ENCODE results near the gene MAGOHB. TPM values are rescaled to one million over a fixed set of nuclear protein-coding genes. Genes with fewer than 3 reads are reported as not detected.
A peak's percentile ranks its signal among the peaks of the same experiment; 100 is the strongest.
"Not testable (repeated sequence)": the region's sequence is repeated elsewhere in the genome, so short reads cannot be mapped to it uniquely, and the experiment has no call there.

MAGOHB gene
- 10 to 100 TPM; 11.6 to 22.9 (median 20.3) TPM for total RNA-seq
- 22.8 TPM for total RNA-seq (2013)
- total RNA-seq, result 9.4 to 70.3 (median 21.2) reads per million in 29 experiments

- ChIA-PET POLR2A (interaction anchor here (0.5 to 1.7 kb wide), 7 partner anchors 59 to 1666 kb away, joined by 3 to 6 read pairs (median 3); no protein-coding TSS in a partner anchor), CTCF (interaction anchor here (0.7 to 1.1 kb wide), 6 partner anchors 11 to 933 kb away, joined by 3 to 5 read pairs (median 3); partner anchors contain the start of gene SMIM10L1 (in 1 of the 2))
- WGBS (ENCODE audit: insufficient coverage), result 0% methylated on average over 29 of the region's 45 CpGs
- DNase-seq (peak; percentile 93 to 99 (median 97)), ATAC-seq (replicated peaks in 1 of 4) (peak; percentile 94 to 98 (median 96))
- Histone ChIP-seq H3K27ac (ENCODE audit: low read length) (peak within 1 kb of the TSS; percentile 94), H3K36me3 (ENCODE audit: control insufficient read depth in 2 of 2, extremely low read depth in 1 of 2, insufficient read depth in 1 of 2, low read length in 1 of 2) (peaks cover 0 to 7% of the 10 kb centered on the region in 2 donors), H3K4me3 (ENCODE audit: control insufficient read depth in 1 of 2, extremely low read depth in 1 of 2, low read length in 1 of 2) (peak within 1 kb of the TSS; percentile 87 to 88), H3K27me3 (replicated peaks in 1 of 2; ENCODE audit: control insufficient read depth in 2 of 2, extremely low read depth in 1 of 2, insufficient read depth in 2 of 2, low read length in 1 of 2) (no peaks in the 10 kb centered on the region), H3K9me3 (no peaks in the 10 kb centered on the region), H3K4me1 (ENCODE audit: control insufficient read depth in 1 of 2, extremely low read depth in 1 of 2, insufficient read depth in 2 of 2, low read length in 2 of 2) (peaks cover 8 to 12% of the 10 kb centered on the region in 2 experiments)
- H3K4me1 Mint-ChIP-seq, result peaks cover 25 to 31% (median 29%) of the 10 kb centered on the region in 3 donors
- peaks cover 19% of the 10 kb centered on the region for H3K36me3 Mint-ChIP-seq
- peak within 1 kb of the TSS; percentile 92 to 99 (median 97) for H3K4me3 Mint-ChIP-seq
- peaks cover 0 to 12% of the 10 kb centered on the region in 2 donors for H3K27me3 Mint-ChIP-seq
- no peaks in the 10 kb centered on the region for H3K9me3 Mint-ChIP-seq
- peak within 1 kb of the TSS; percentile 98 to 99 for H3K27ac Mint-ChIP-seq
Measured at GRCh38 chr12:10613349-10614055, at the start of gene MAGOHB. Gene MAGOHB, minus strand, starts transcription at chr12:10613609. Its CDS starts 77 bp downstream, at chr12:10613532.

- ATAC-seq (replicated peaks in 1 of 4), result no peak
- H3K27me3 Mint-ChIP-seq, result peaks cover 3 to 4% of the 10 kb centered on the region in 2 donors
Measured at GRCh38 chr12:10661338-10661737, 47.9 kb upstream of the MAGOHB start.

GRCh38 chr12:10654003-10654402, 40.6 kb upstream of the MAGOHB start:
- Mint-ChIP-seq H3K36me3 (no peaks in the 10 kb centered on the region), H3K4me1 (no peaks in the 10 kb centered on the region), H3K4me3 (no peak overlapping the region), H3K27ac (no peak overlapping the region), H3K27me3 (peaks cover 6 to 7% of the 10 kb centered on the region in 2 donors), H3K9me3 (peaks cover 0 to 7% (median 5%) of the 10 kb centered on the region in 3 donors)
- CTCF ChIA-PET, result no interaction called here
- POLR2A ChIA-PET, result no interaction called here
- no peak for DNase-seq
- Histone ChIP-seq H3K4me1 (ENCODE audit: control insufficient read depth in 1 of 2, extremely low read depth in 1 of 2, insufficient read depth in 2 of 2, low read length in 2 of 2) (no peaks in the 10 kb centered on the region), H3K36me3 (ENCODE audit: control insufficient read depth in 2 of 2, extremely low read depth in 1 of 2, insufficient read depth in 1 of 2, low read length in 1 of 2) (no peaks in the 10 kb centered on the region), H3K9me3 (no peaks in the 10 kb centered on the region), H3K27ac (ENCODE audit: low read length) (no peak overlapping the region), H3K27me3 (replicated peaks in 1 of 2; ENCODE audit: control insufficient read depth in 2 of 2, extremely low read depth in 1 of 2, insufficient read depth in 2 of 2, low read length in 1 of 2) (peaks cover 0 to 2% of the 10 kb centered on the region in 2 experiments), H3K4me3 (ENCODE audit: control insufficient read depth in 1 of 2, extremely low read depth in 1 of 2, low read length in 1 of 2) (no peak overlapping the region)
- no peak for ATAC-seq (replicated peaks in 1 of 4)

More at GRCh38 chr12:10661338-10661737, 47.9 kb upstream of the MAGOHB start:
- WGBS (ENCODE audit: insufficient coverage), result no CpG with 5 or more reads among the region's 3 CpGs
- ChIA-PET POLR2A (no interaction called here), CTCF (interaction anchor here in 1 of 2 donors (0.5 kb wide), 1 partner anchor 768 kb away, joined by 4 read pairs; no protein-coding TSS in a partner anchor)
- Histone ChIP-seq H3K4me3 (ENCODE audit: control insufficient read depth in 1 of 2, extremely low read depth in 1 of 2, low read length in 1 of 2) (no peak overlapping the region), H3K27ac (ENCODE audit: low read length) (no peak overlapping the region), H3K9me3 (no peaks in the 10 kb centered on the region), H3K36me3 (ENCODE audit: control insufficient read depth in 2 of 2, extremely low read depth in 1 of 2, insufficient read depth in 1 of 2, low read length in 1 of 2) (no peaks in the 10 kb centered on the region), H3K27me3 (replicated peaks in 1 of 2; ENCODE audit: control insufficient read depth in 2 of 2, extremely low read depth in 1 of 2, insufficient read depth in 2 of 2, low read length in 1 of 2) (no peaks in the 10 kb centered on the region), H3K4me1 (ENCODE audit: control insufficient read depth in 1 of 2, extremely low read depth in 1 of 2, insufficient read depth in 2 of 2, low read length in 2 of 2) (no peaks in the 10 kb centered on the region)
- DNase-seq, result no peak
- H3K36me3 Mint-ChIP-seq, result no peaks in the 10 kb centered on the region
- H3K9me3 Mint-ChIP-seq, result peaks cover 0 to 7% (median 3%) of the 10 kb centered on the region in 3 donors
- H3K4me1 Mint-ChIP-seq, result no peaks in the 10 kb centered on the region
- no peak overlapping the region for H3K27ac Mint-ChIP-seq
- H3K4me3 Mint-ChIP-seq, result no peak overlapping the region

- Mint-ChIP-seq H3K36me3 (peaks cover 3% of the 10 kb centered on the region), H3K27ac (no peak overlapping the region), H3K4me1 (no peaks in the 10 kb centered on the region), H3K27me3 (peaks cover 8 to 11% of the 10 kb centered on the region in 2 donors), H3K4me3 (no peak overlapping the region), H3K9me3 (peaks cover 7 to 13% (median 8%) of the 10 kb centered on the region in 3 donors)
- WGBS (ENCODE audit: insufficient coverage), result no CpG with 5 or more reads among the region's 3 CpGs
- no peaks in the 10 kb centered on the region for H3K4me1 ChIP-seq (ENCODE audit: control insufficient read depth in 1 of 2, extremely low read depth in 1 of 2, insufficient read depth in 2 of 2, low read length in 2 of 2)
- ATAC-seq (replicated peaks in 1 of 4) (no peak), DNase-seq (no peak)
- no peaks in the 10 kb centered on the region for H3K36me3 ChIP-seq (ENCODE audit: control insufficient read depth in 2 of 2, extremely low read depth in 1 of 2, insufficient read depth in 1 of 2, low read length in 1 of 2)
- H3K27me3 ChIP-seq (replicated peaks in 1 of 2; ENCODE audit: control insufficient read depth in 2 of 2, extremely low read depth in 1 of 2, insufficient read depth in 2 of 2, low read length in 1 of 2), result peaks cover 0 to 2% of the 10 kb centered on the region in 2 experiments
- ChIA-PET CTCF (no interaction called here), POLR2A (no interaction called here)
- H3K4me3 ChIP-seq (ENCODE audit: control insufficient read depth in 1 of 2, extremely low read depth in 1 of 2, low read length in 1 of 2), result no peak overlapping the region
- no peaks in the 10 kb centered on the region for H3K9me3 ChIP-seq
- H3K27ac ChIP-seq (ENCODE audit: low read length), result no peak overlapping the region
Measured at GRCh38 chr12:10652192-10652591, 38.8 kb upstream of the MAGOHB start.

- CTCF ChIA-PET; H3K4me1 ChIP-seq (ENCODE audit: control insufficient read depth in 1 of 2, extremely low read depth in 1 of 2, insufficient read depth in 2 of 2, low read length in 2 of 2); H3K4me3 Mint-ChIP-seq; DNase-seq; H3K27ac ChIP-seq (ENCODE audit: low read length); H3K27ac Mint-ChIP-seq; H3K36me3 ChIP-seq (ENCODE audit: control insufficient read depth in 2 of 2, extremely low read depth in 1 of 2, insufficient read depth in 1 of 2, low read length in 1 of 2); ATAC-seq (replicated peaks in 1 of 4); H3K4me1 Mint-ChIP-seq; H3K9me3 ChIP-seq; POLR2A ChIA-PET; H3K4me3 ChIP-seq (ENCODE audit: control insufficient read depth in 1 of 2, extremely low read depth in 1 of 2, low read length in 1 of 2); H3K27me3 ChIP-seq (replicated peaks in 1 of 2; ENCODE audit: control insufficient read depth in 2 of 2, extremely low read depth in 1 of 2, insufficient read depth in 2 of 2, low read length in 1 of 2): not testable (repeated sequence)
- Mint-ChIP-seq H3K9me3 (peaks cover 22 to 30% (median 23%) of the 10 kb centered on the region in 3 donors), H3K36me3 (peaks cover 17% of the 10 kb centered on the region), H3K27me3 (peaks cover 10 to 11% of the 10 kb centered on the region in 2 donors)
Measured at GRCh38 chr12:10646576-10646975, 33.2 kb upstream of the MAGOHB start.

- no peak overlapping the region for H3K27ac Mint-ChIP-seq
- no peak for DNase-seq
- H3K4me3 ChIP-seq (ENCODE audit: control insufficient read depth in 1 of 2, extremely low read depth in 1 of 2, low read length in 1 of 2), result no peak overlapping the region
- no peaks in the 10 kb centered on the region for H3K4me1 Mint-ChIP-seq
- ChIA-PET CTCF (no interaction called here), POLR2A (no interaction called here)
- no peak overlapping the region for H3K27ac ChIP-seq (ENCODE audit: low read length)
- H3K27me3 ChIP-seq (replicated peaks in 1 of 2; ENCODE audit: control insufficient read depth in 2 of 2, extremely low read depth in 1 of 2, insufficient read depth in 2 of 2, low read length in 1 of 2), result peaks cover 0 to 2% of the 10 kb centered on the region in 2 experiments
- peaks cover 16 to 17% of the 10 kb centered on the region in 2 donors for H3K27me3 Mint-ChIP-seq
- H3K9me3 Mint-ChIP-seq, result peaks cover 22 to 30% (median 23%) of the 10 kb centered on the region in 3 donors
- no peaks in the 10 kb centered on the region for H3K4me1 ChIP-seq (ENCODE audit: control insufficient read depth in 1 of 2, extremely low read depth in 1 of 2, insufficient read depth in 2 of 2, low read length in 2 of 2)
- H3K36me3 Mint-ChIP-seq, result peaks cover 17% of the 10 kb centered on the region
- no peak overlapping the region for H3K4me3 Mint-ChIP-seq
- no peak for ATAC-seq (replicated peaks in 1 of 4)
- no peaks in the 10 kb centered on the region for H3K36me3 ChIP-seq (ENCODE audit: control insufficient read depth in 2 of 2, extremely low read depth in 1 of 2, insufficient read depth in 1 of 2, low read length in 1 of 2)
- H3K9me3 ChIP-seq, result no peaks in the 10 kb centered on the region
- WGBS (ENCODE audit: insufficient coverage), result 40% methylated on average over 2 of the region's 4 CpGs
Measured at GRCh38 chr12:10645910-10646309, 32.5 kb upstream of the MAGOHB start.

All from T-cell (primary cell).